ENCODE data around the gene LIPI.

GRCh38 chr21:14124266-14124665, 86.5 kb downstream of the LIPI start:
- TF ChIP-seq, protein P1, sequence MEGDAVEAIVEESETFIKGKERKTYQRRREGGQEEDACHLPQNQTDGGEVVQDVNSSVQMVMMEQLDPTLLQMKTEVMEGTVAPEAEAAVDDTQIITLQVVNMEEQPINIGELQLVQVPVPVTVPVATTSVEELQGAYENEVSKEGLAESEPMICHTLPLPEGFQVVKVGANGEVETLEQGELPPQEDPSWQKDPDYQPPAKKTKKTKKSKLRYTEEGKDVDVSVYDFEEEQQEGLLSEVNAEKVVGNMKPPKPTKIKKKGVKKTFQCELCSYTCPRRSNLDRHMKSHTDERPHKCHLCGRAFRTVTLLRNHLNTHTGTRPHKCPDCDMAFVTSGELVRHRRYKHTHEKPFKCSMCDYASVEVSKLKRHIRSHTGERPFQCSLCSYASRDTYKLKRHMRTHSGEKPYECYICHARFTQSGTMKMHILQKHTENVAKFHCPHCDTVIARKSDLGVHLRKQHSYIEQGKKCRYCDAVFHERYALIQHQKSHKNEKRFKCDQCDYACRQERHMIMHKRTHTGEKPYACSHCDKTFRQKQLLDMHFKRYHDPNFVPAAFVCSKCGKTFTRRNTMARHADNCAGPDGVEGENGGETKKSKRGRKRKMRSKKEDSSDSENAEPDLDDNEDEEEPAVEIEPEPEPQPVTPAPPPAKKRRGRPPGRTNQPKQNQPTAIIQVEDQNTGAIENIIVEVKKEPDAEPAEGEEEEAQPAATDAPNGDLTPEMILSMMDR (conservative IDR thresholded peaks at IDR 0.05 in 1 of 2, IDR thresholded peaks at IDR 0.05 in 1 of 2; ENCODE audit: low read depth in 1 of 2, low read length in 2 of 2), result no peak
- TF ChIP-seq EZH2 (IDR thresholded peaks at IDR 0.05; ENCODE audit: low read length, missing control alignments), result no peak

All from fibroblast of lung (primary cell).